ENCODE measurements around the gene HS6ST1. TPM values are rescaled to one million over a fixed set of nuclear protein-coding genes. Genes with fewer than 3 reads are reported as not detected.

Gene HS6ST1
- total and polyA plus RNA-seq, 7 experiments from 2014 or later, result 1.6 to 14.3 (median 11.3) TPM

DNA sequence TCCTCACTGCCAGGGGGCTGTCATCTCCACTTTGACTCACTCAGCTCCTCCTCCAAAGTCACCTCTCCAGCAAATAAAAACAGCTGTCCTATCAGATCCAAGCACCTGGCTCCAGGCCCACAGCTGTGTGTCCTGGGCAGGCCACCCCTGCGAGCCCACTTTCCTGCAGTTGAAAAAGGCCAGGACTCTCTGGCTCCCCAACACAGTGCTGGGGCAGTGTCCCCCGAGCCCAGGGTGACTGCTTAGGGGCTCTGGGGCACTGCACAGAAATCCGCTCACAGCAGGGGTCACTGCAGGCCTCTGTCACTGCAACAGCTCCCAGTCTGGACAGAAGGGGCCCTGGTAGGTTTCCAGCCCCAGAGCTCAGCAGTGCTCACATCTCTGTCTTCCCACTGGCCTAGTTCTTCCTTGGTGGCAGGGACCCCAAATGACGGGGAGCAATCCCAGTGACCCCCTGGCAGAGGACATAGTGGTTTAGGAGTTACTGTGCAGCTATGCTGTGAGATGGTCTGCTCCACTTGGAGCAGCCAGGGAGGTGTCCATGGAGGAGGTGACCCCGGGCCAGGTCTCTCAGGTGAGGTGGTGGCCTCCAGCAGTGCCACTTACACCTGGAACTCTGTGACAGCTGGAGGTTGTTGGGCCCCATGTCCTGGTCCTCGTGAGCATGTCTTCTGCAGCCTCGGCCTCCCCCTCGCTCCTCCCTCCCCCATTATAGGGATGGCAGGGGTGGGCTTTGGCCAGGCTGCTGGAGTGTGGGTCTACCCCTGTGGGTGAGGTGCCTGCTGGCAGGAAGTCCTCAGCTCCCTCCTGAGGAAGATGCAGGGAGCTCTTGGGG, 35.5 kb downstream of the HS6ST1 start:
- CTCF ChIA-PET, result no interaction called here
- ATAC-seq, result no peak
- POLR2A ChIA-PET, result no interaction called here
- Mint-ChIP-seq H3K9me3 (no peaks in the 10 kb centered on the region), H3K4me1 (peaks cover 6 to 28% (median 18%) of the 10 kb centered on the region in 7 donors), H3K36me3 (peaks cover 0 to under 1% (median 0%) of the 10 kb centered on the region in 5 donors), H3K4me3 (no peak overlapping the region), H3K27me3 (no peaks in the 10 kb centered on the region), H3K27ac (no peak overlapping the region)
- Histone ChIP-seq H3K27ac (ENCODE audit: low read depth, low read length) (no peak overlapping the region), H3K4me3 (ENCODE audit: low read length) (no peak overlapping the region), H3K4me1 (ENCODE audit: control insufficient read depth in 2 of 2, insufficient read depth in 2 of 2, low read length in 2 of 2) (peaks cover 4 to 5% of the 10 kb centered on the region in 2 donors), H3K9me3 (ENCODE audit: control insufficient read depth in 2 of 3, low read length in 3 of 3) (no peaks in the 10 kb centered on the region), H3K36me3 (ENCODE audit: control insufficient read depth in 2 of 3, insufficient read depth in 3 of 3, low read length in 3 of 3) (peaks cover 0 to 3% (median 0%) of the 10 kb centered on the region in 3 experiments), H3K27me3 (ENCODE audit: control insufficient read depth in 2 of 2, insufficient read depth in 2 of 2, low read length in 2 of 2) (no peaks in the 10 kb centered on the region)
- intact Hi-C loops (cut with micrococcal nuclease), result no loop called here
- DNase-seq, result no peak

- Mint-ChIP-seq H3K9me3 (no peaks in the 10 kb centered on the region), H3K36me3 (no peaks in the 10 kb centered on the region), H3K27me3 (no peaks in the 10 kb centered on the region), H3K4me1 (peaks cover 6 to 28% (median 18%) of the 10 kb centered on the region in 7 donors), H3K4me3 (no peak overlapping the region), H3K27ac (no peak overlapping the region)
- POLR2A ChIA-PET, result no interaction called here
- no peaks in the 10 kb centered on the region for H3K9me3 ChIP-seq (ENCODE audit: control insufficient read depth in 2 of 3, low read length in 3 of 3)
- H3K27ac ChIP-seq (ENCODE audit: low read depth, low read length), result no peak overlapping the region
- DNase-seq, result no peak
- H3K27me3 ChIP-seq (ENCODE audit: control insufficient read depth in 2 of 2, insufficient read depth in 2 of 2, low read length in 2 of 2), result no peaks in the 10 kb centered on the region
- intact Hi-C loops (cut with micrococcal nuclease), result no loop called here
- no peak overlapping the region for H3K4me3 ChIP-seq (ENCODE audit: low read length)
- CTCF ChIA-PET, result no interaction called here
- no peak for ATAC-seq
- H3K36me3 ChIP-seq (ENCODE audit: control insufficient read depth in 2 of 3, insufficient read depth in 3 of 3, low read length in 3 of 3), result peaks cover 0 to 3% (median 0%) of the 10 kb centered on the region in 3 experiments
- H3K4me1 ChIP-seq (ENCODE audit: control insufficient read depth in 2 of 2, insufficient read depth in 2 of 2, low read length in 2 of 2), result peaks cover 4 to 5% of the 10 kb centered on the region in 2 donors
Observed at GRCh38 chr2:128282246-128282975, 36.3 kb downstream of the HS6ST1 start.

GRCh38 chr2:128281852-128282245, 36.8 kb downstream of the HS6ST1 start:
- Histone ChIP-seq H3K27me3 (ENCODE audit: control insufficient read depth in 2 of 2, insufficient read depth in 2 of 2, low read length in 2 of 2) (no peaks in the 10 kb centered on the region), H3K4me3 (ENCODE audit: low read length) (no peak overlapping the region), H3K4me1 (ENCODE audit: control insufficient read depth in 2 of 2, insufficient read depth in 2 of 2, low read length in 2 of 2) (peaks cover 4 to 5% of the 10 kb centered on the region in 2 donors), H3K9me3 (ENCODE audit: control insufficient read depth in 2 of 3, low read length in 3 of 3) (no peaks in the 10 kb centered on the region), H3K27ac (ENCODE audit: low read depth, low read length) (no peak overlapping the region), H3K36me3 (ENCODE audit: control insufficient read depth in 2 of 3, insufficient read depth in 3 of 3, low read length in 3 of 3) (peaks cover 0 to 3% (median under 1%) of the 10 kb centered on the region in 3 experiments)
- ATAC-seq (no peak), DNase-seq (no peak)
- intact Hi-C loops (cut with micrococcal nuclease), result no loop called here
- Mint-ChIP-seq H3K9me3 (no peaks in the 10 kb centered on the region), H3K36me3 (peaks cover 0 to under 1% (median 0%) of the 10 kb centered on the region in 5 donors), H3K4me1 (peaks cover 6 to 28% (median 18%) of the 10 kb centered on the region in 7 donors), H3K27ac (no peak overlapping the region), H3K27me3 (no peaks in the 10 kb centered on the region), H3K4me3 (no peak overlapping the region)
- POLR2A ChIA-PET, result no interaction called here
- CTCF ChIA-PET, result no interaction called here

- intact Hi-C loops (cut with micrococcal nuclease), result no loop called here
- DNase-seq, result no peak
- Histone ChIP-seq H3K4me1 (ENCODE audit: control insufficient read depth in 2 of 2, insufficient read depth in 2 of 2, low read length in 2 of 2) (peaks cover 4 to 5% of the 10 kb centered on the region in 2 donors), H3K27ac (ENCODE audit: low read depth, low read length) (no peak overlapping the region), H3K9me3 (ENCODE audit: control insufficient read depth in 2 of 3, low read length in 3 of 3) (no peaks in the 10 kb centered on the region), H3K27me3 (ENCODE audit: control insufficient read depth in 2 of 2, insufficient read depth in 2 of 2, low read length in 2 of 2) (no peaks in the 10 kb centered on the region), H3K36me3 (ENCODE audit: control insufficient read depth in 2 of 3, insufficient read depth in 3 of 3, low read length in 3 of 3) (peaks cover 0 to 3% (median 1%) of the 10 kb centered on the region in 3 experiments), H3K4me3 (ENCODE audit: low read length) (no peak overlapping the region)
- peaks cover 0 to 2% (median 0%) of the 10 kb centered on the region in 11 donors for H3K9me3 Mint-ChIP-seq
- ChIA-PET CTCF (no interaction called here), POLR2A (no interaction called here)
- H3K4me1 Mint-ChIP-seq, result peaks cover 6 to 28% (median 18%) of the 10 kb centered on the region in 7 donors
- H3K4me3 Mint-ChIP-seq, result no peak overlapping the region
- no peak overlapping the region for H3K27ac Mint-ChIP-seq
- no peaks in the 10 kb centered on the region for H3K27me3 Mint-ChIP-seq
- peaks cover 0 to 8% (median 1%) of the 10 kb centered on the region in 5 donors for H3K36me3 Mint-ChIP-seq
- peak; percentile 24 for ATAC-seq
Observed at GRCh38 chr2:128280901-128281321, 37.8 kb downstream of the HS6ST1 start.

DNA sequence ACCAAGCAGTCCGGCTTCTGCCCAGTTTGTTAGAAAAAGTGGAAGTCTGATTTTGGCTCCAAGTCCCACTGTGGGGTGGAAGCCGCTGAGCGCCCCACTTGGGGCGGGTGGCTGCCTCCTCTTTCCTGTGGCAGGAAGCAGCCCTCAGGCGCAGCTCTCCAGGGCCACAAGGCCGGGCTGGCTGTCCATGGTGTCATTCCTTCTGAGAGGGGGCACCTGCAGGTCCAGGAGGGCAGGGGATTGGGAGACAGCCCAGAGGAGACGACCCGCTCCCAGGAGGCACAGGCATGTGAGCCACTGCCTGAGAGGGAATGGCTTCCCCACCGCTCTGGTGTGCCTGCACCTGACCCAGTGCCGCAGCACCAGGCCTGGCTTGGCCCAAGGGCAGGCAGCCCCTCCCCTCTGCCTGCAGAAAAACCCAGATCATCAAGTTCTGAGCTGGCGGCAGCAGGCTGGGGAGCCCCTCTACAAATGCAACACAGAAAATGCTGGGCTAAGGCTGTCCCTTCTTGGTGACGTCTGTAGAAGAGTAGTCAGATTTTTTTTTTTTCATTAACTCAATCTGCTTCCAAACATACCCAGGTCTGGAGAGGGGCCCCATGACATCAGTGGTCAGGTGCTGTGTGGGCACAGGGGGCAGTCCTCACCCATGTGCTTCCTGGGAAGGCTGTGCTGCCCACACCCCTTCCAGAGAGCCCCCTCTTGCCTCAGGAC, 38.4 kb downstream of the HS6ST1 start:
- peaks cover 0 to 14% (median 7%) of the 10 kb centered on the region in 5 donors for H3K36me3 Mint-ChIP-seq
- Histone ChIP-seq H3K36me3 (ENCODE audit: control insufficient read depth in 2 of 3, insufficient read depth in 3 of 3, low read length in 3 of 3) (peaks cover 0 to 9% (median 0%) of the 10 kb centered on the region in 3 experiments), H3K27ac (ENCODE audit: low read depth, low read length) (no peak overlapping the region), H3K27me3 (ENCODE audit: control insufficient read depth in 2 of 2, insufficient read depth in 2 of 2, low read length in 2 of 2) (no peaks in the 10 kb centered on the region), H3K4me1 (ENCODE audit: control insufficient read depth in 2 of 2, insufficient read depth in 2 of 2, low read length in 2 of 2) (peaks cover 4 to 5% of the 10 kb centered on the region in 2 donors), H3K9me3 (ENCODE audit: control insufficient read depth in 2 of 3, low read length in 3 of 3) (no peaks in the 10 kb centered on the region), H3K4me3 (ENCODE audit: low read length) (no peak overlapping the region)
- DNase-seq, result no peak
- H3K9me3 Mint-ChIP-seq, result peaks cover 0 to 8% (median 1%) of the 10 kb centered on the region in 11 donors
- ChIA-PET CTCF (no interaction called here), POLR2A (no interaction called here)
- peaks cover 6 to 28% (median 18%) of the 10 kb centered on the region in 7 donors for H3K4me1 Mint-ChIP-seq
- intact Hi-C loops (cut with micrococcal nuclease), result no loop called here
- H3K27ac Mint-ChIP-seq, result peak overlapping the region in 2 of 9 donors; percentile 25 to 29
- peak overlapping the region in 1 of 10 donors; percentile 12 for H3K4me3 Mint-ChIP-seq
- peak; percentile 40 for ATAC-seq
- H3K27me3 Mint-ChIP-seq, result no peaks in the 10 kb centered on the region

- ATAC-seq, result no peak
- peak overlapping the region in 1 of 10 donors; percentile 12 for H3K4me3 Mint-ChIP-seq
- no peaks in the 10 kb centered on the region for H3K27me3 ChIP-seq (ENCODE audit: control insufficient read depth in 2 of 2, insufficient read depth in 2 of 2, low read length in 2 of 2)
- H3K4me1 Mint-ChIP-seq, result peaks cover 6 to 28% (median 18%) of the 10 kb centered on the region in 7 donors
- DNase-seq, result peak in 1 of 9 donors; percentile 7
- POLR2A ChIA-PET, result no interaction called here
- H3K36me3 Mint-ChIP-seq, result peaks cover 0 to 19% (median 12%) of the 10 kb centered on the region in 5 donors
- H3K9me3 Mint-ChIP-seq, result peaks cover 0 to 13% (median 6%) of the 10 kb centered on the region in 11 donors
- no peak overlapping the region for H3K4me3 ChIP-seq (ENCODE audit: low read length)
- CTCF ChIA-PET, result no interaction called here
- H3K27ac ChIP-seq (ENCODE audit: low read depth, low read length), result no peak overlapping the region
- intact Hi-C loops (cut with micrococcal nuclease), result no loop called here
- H3K9me3 ChIP-seq (ENCODE audit: control insufficient read depth in 2 of 3, low read length in 3 of 3), result no peaks in the 10 kb centered on the region
- H3K4me1 ChIP-seq (ENCODE audit: control insufficient read depth in 2 of 2, insufficient read depth in 2 of 2, low read length in 2 of 2), result peaks cover 4 to 5% of the 10 kb centered on the region in 2 donors
- H3K27ac Mint-ChIP-seq, result peak overlapping the region in 3 of 9 donors; percentile 28 to 76 (median 38)
- H3K36me3 ChIP-seq (ENCODE audit: control insufficient read depth in 2 of 3, insufficient read depth in 3 of 3, low read length in 3 of 3), result peaks cover 0 to 13% (median 0%) of the 10 kb centered on the region in 3 experiments
- H3K27me3 Mint-ChIP-seq, result no peaks in the 10 kb centered on the region
Observed at GRCh38 chr2:128279786-128280157, 38.9 kb downstream of the HS6ST1 start.
